ENCODE results near the gene ZNF423.
A peak's percentile ranks its signal among the peaks of the same experiment; 100 is the strongest.

ZNF423 gene

DNA sequence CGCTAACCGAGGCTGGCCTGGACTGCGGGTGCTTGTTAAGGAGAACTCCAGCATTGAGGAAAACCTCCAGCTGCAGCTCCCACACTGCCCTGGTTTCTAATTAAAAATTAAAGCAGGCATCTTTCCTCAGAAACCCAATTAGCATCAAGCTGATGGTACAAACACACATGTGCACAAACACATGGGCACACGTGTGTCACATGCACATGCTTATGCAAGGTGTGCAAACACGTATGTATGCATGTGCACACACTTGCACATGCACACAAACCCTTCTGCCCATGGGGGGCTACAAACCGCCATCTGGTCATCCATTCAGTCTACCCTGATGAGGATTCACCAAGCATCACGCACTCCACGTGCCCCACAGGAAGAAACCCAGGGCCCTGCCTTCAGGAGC lies 182.5 kb downstream of the ZNF423 start:
- Histone ChIP-seq H3K27me3 (ENCODE audit: control insufficient read depth, insufficient read depth, low read length) (no peaks in the 10 kb centered on the region), H3K9ac (ENCODE audit: low read depth, low read length) (no peak overlapping the region), H3K36me3 (ENCODE audit: control insufficient read depth, insufficient read depth, low read length) (peaks cover 6% of the 10 kb centered on the region), H3K4me1 (ENCODE audit: control insufficient read depth, insufficient read depth, low read length) (no peaks in the 10 kb centered on the region), H3K9me3 (ENCODE audit: control insufficient read depth, insufficient read depth, low read length) (no peaks in the 10 kb centered on the region), H3K4me3 (ENCODE audit: low read depth, low read length) (no peak overlapping the region)

DNA sequence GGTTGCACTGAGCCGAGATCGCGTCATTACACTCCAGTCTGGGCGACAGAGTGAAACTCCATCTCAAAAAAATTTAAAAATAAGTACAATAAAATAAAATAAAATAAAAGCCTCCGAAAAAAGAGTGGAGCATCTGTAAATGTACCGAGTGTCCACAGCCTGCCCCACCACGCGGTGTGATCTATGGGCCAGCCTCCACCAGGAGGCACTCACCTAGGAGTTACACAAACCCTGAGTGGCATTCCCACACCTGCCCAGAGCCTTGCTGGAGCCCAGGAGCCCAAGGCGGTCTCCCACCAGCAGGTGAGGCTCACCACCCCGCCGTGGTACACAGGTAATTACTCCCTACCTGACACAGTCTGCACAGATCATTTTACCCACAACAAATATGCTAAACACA lies 183.2 kb downstream of the ZNF423 start:
- Histone ChIP-seq H3K4me1 (ENCODE audit: control insufficient read depth, insufficient read depth, low read length) (no peaks in the 10 kb centered on the region), H3K27me3 (ENCODE audit: control insufficient read depth, insufficient read depth, low read length) (no peaks in the 10 kb centered on the region), H3K4me3 (ENCODE audit: low read depth, low read length) (no peak overlapping the region), H3K9me3 (ENCODE audit: control insufficient read depth, insufficient read depth, low read length) (no peaks in the 10 kb centered on the region), H3K36me3 (ENCODE audit: control insufficient read depth, insufficient read depth, low read length) (peaks cover 8% of the 10 kb centered on the region), H3K9ac (ENCODE audit: low read depth, low read length) (no peak overlapping the region)

GRCh38 chr16:49671333-49671732 lies 184.6 kb downstream of the ZNF423 start:
- Histone ChIP-seq H3K4me3 (ENCODE audit: low read depth, low read length) (no peak overlapping the region), H3K27me3 (ENCODE audit: control insufficient read depth, insufficient read depth, low read length) (no peaks in the 10 kb centered on the region)

GRCh38 chr16:49670627-49671026 lies 185.3 kb downstream of the ZNF423 start:
- Histone ChIP-seq H3K4me1 (ENCODE audit: control insufficient read depth, insufficient read depth, low read length) (peaks cover 6% of the 10 kb centered on the region), H3K27me3 (ENCODE audit: control insufficient read depth, insufficient read depth, low read length) (no peaks in the 10 kb centered on the region), H3K36me3 (ENCODE audit: control insufficient read depth, insufficient read depth, low read length) (peaks cover 5% of the 10 kb centered on the region), H3K9ac (ENCODE audit: low read depth, low read length) (no peak overlapping the region), H3K4me3 (ENCODE audit: low read depth, low read length) (no peak overlapping the region), H3K9me3 (ENCODE audit: control insufficient read depth, insufficient read depth, low read length) (no peaks in the 10 kb centered on the region)

More at GRCh38 chr16:49671333-49671732, 184.6 kb downstream of the ZNF423 start:
- Histone ChIP-seq H3K36me3 (ENCODE audit: control insufficient read depth, insufficient read depth, low read length) (peaks cover 8% of the 10 kb centered on the region), H3K9me3 (ENCODE audit: control insufficient read depth, insufficient read depth, low read length) (no peaks in the 10 kb centered on the region), H3K9ac (ENCODE audit: low read depth, low read length) (no peak overlapping the region), H3K4me1 (ENCODE audit: control insufficient read depth, insufficient read depth, low read length) (peaks cover 3% of the 10 kb centered on the region)

GRCh38 chr16:49665482-49666230 lies 190.3 kb downstream of the ZNF423 start:
- Histone ChIP-seq H3K36me3 (ENCODE audit: control insufficient read depth, insufficient read depth, low read length) (peaks cover 2% of the 10 kb centered on the region), H3K9me3 (ENCODE audit: control insufficient read depth, insufficient read depth, low read length) (no peaks in the 10 kb centered on the region), H3K27me3 (ENCODE audit: control insufficient read depth, insufficient read depth, low read length) (no peaks in the 10 kb centered on the region), H3K4me3 (ENCODE audit: low read depth, low read length) (no peak overlapping the region), H3K9ac (ENCODE audit: low read depth, low read length) (no peak overlapping the region), H3K4me1 (ENCODE audit: control insufficient read depth, insufficient read depth, low read length) (peaks cover 10% of the 10 kb centered on the region)

GRCh38 chr16:49664221-49665215 lies 191.4 kb downstream of the ZNF423 start:
- peaks cover 2% of the 10 kb centered on the region for H3K36me3 ChIP-seq (ENCODE audit: control insufficient read depth, insufficient read depth, low read length)
- H3K4me3 ChIP-seq (ENCODE audit: low read depth, low read length): no peak overlapping the region
- no peaks in the 10 kb centered on the region for H3K27me3 ChIP-seq (ENCODE audit: control insufficient read depth, insufficient read depth, low read length)
- peak overlapping the region; percentile 47 for H3K9ac ChIP-seq (ENCODE audit: low read depth, low read length)
- no peaks in the 10 kb centered on the region for H3K9me3 ChIP-seq (ENCODE audit: control insufficient read depth, insufficient read depth, low read length)
- peaks cover 10% of the 10 kb centered on the region for H3K4me1 ChIP-seq (ENCODE audit: control insufficient read depth, insufficient read depth, low read length)

- H3K27me3 ChIP-seq (ENCODE audit: control insufficient read depth, insufficient read depth, low read length): no peaks in the 10 kb centered on the region
- peaks cover 10% of the 10 kb centered on the region for H3K4me1 ChIP-seq (ENCODE audit: control insufficient read depth, insufficient read depth, low read length)
- H3K9me3 ChIP-seq (ENCODE audit: control insufficient read depth, insufficient read depth, low read length): no peaks in the 10 kb centered on the region
- H3K36me3 ChIP-seq (ENCODE audit: control insufficient read depth, insufficient read depth, low read length): peaks cover 2% of the 10 kb centered on the region
- no peak overlapping the region for H3K4me3 ChIP-seq (ENCODE audit: low read depth, low read length)
- H3K9ac ChIP-seq (ENCODE audit: low read depth, low read length): no peak overlapping the region
These were observed 192.5 kb downstream of the ZNF423 start for GRCh38 chr16:49663081-49664065.

DNA sequence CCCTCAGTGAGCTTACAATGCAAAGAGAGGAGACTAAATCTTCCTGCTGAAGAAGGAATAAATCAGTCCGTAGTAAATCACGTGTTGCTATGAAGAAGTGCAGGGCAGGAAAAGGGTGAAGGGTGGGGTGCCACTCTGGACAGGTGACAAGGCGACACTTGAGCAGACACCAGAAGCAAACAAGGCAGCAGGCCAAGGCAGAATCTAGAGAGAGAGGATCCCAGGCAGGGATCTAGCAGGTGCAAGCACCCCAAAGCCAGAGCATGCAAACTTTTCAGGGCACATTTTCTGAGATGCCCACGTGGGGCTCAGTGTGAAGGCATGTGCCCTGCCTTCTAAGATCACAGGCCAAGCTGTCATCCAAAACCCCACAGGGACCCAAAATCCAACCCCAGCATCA lies 193.3 kb downstream of the ZNF423 start:
- Histone ChIP-seq H3K9me3 (ENCODE audit: control insufficient read depth, insufficient read depth, low read length) (no peaks in the 10 kb centered on the region), H3K36me3 (ENCODE audit: control insufficient read depth, insufficient read depth, low read length) (no peaks in the 10 kb centered on the region), H3K4me3 (ENCODE audit: low read depth, low read length) (no peak overlapping the region), H3K4me1 (ENCODE audit: control insufficient read depth, insufficient read depth, low read length) (peaks cover 10% of the 10 kb centered on the region), H3K27me3 (ENCODE audit: control insufficient read depth, insufficient read depth, low read length) (no peaks in the 10 kb centered on the region), H3K9ac (ENCODE audit: low read depth, low read length) (no peak overlapping the region)

- Histone ChIP-seq H3K36me3 (ENCODE audit: control insufficient read depth, insufficient read depth, low read length) (no peaks in the 10 kb centered on the region), H3K27me3 (ENCODE audit: control insufficient read depth, insufficient read depth, low read length) (no peaks in the 10 kb centered on the region), H3K4me1 (ENCODE audit: control insufficient read depth, insufficient read depth, low read length) (peaks cover 10% of the 10 kb centered on the region)
These were observed 194.3 kb downstream of the ZNF423 start for GRCh38 chr16:49661465-49662187.

DNA sequence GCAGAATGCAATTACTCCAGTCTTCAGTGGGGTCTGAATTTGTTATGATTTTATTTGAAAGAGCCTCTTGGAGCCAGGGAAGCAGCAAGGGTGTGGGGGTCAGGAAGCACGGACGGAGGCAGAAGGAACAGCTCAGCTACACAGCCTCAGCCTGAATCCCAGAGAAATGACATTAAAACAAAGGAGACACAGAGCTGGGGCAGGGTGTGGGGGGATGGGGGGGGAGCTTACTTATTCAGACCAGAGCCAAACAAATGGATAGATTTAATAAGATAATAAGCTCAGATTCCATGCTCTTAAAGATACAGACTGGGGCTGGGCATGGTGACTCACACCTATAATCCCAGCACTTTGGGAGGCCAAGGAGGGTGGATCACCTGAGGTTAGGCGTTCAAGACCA lies 195.3 kb downstream of the ZNF423 start:
- Histone ChIP-seq H3K36me3 (ENCODE audit: control insufficient read depth, insufficient read depth, low read length) (no peaks in the 10 kb centered on the region), H3K4me1 (ENCODE audit: control insufficient read depth, insufficient read depth, low read length) (peaks cover 5% of the 10 kb centered on the region), H3K9me3 (ENCODE audit: control insufficient read depth, insufficient read depth, low read length) (no peaks in the 10 kb centered on the region), H3K27me3 (ENCODE audit: control insufficient read depth, insufficient read depth, low read length) (no peaks in the 10 kb centered on the region), H3K9ac (ENCODE audit: low read depth, low read length) (no peak overlapping the region), H3K4me3 (ENCODE audit: low read depth, low read length) (no peak overlapping the region)

More at GRCh38 chr16:49661465-49662187, 194.3 kb downstream of the ZNF423 start:
- H3K9ac ChIP-seq (ENCODE audit: low read depth, low read length): no peak overlapping the region
- H3K4me3 ChIP-seq (ENCODE audit: low read depth, low read length): no peak overlapping the region
- H3K9me3 ChIP-seq (ENCODE audit: control insufficient read depth, insufficient read depth, low read length): no peaks in the 10 kb centered on the region
